ENCODE results near the gene CAPZB.

Gene CAPZB

DNA sequence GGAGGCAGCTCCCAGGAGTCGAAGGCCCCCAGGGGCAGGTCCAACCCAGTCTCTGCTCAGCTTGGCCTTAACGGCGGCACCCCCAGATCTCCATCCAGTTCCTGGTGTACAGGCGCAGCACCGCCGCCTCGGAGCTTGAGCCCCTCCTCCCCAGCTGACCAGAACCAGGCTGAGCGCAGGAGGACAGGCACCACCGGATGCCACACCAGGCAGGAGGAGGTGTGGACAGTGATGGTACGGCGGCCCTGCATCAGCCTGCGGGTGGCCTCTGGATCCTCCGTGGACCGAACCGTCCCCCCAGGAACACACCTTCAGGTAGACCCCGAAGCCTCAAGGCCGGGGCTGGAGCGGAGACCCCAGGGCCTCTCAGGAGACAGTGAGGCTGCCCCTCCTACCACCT, 156.9 kb downstream of the CAPZB start:
- DNase-seq (ENCODE audit: low read depth in 1 of 2, low spot score in 1 of 2): no peak
- no peak overlapping the region for H3K27ac ChIP-seq (replicated peaks)
- TF ChIP-seq, protein P1, sequence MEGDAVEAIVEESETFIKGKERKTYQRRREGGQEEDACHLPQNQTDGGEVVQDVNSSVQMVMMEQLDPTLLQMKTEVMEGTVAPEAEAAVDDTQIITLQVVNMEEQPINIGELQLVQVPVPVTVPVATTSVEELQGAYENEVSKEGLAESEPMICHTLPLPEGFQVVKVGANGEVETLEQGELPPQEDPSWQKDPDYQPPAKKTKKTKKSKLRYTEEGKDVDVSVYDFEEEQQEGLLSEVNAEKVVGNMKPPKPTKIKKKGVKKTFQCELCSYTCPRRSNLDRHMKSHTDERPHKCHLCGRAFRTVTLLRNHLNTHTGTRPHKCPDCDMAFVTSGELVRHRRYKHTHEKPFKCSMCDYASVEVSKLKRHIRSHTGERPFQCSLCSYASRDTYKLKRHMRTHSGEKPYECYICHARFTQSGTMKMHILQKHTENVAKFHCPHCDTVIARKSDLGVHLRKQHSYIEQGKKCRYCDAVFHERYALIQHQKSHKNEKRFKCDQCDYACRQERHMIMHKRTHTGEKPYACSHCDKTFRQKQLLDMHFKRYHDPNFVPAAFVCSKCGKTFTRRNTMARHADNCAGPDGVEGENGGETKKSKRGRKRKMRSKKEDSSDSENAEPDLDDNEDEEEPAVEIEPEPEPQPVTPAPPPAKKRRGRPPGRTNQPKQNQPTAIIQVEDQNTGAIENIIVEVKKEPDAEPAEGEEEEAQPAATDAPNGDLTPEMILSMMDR (IDR thresholded peaks at IDR 0.05; ENCODE audit: insufficient read depth, low read length): no peak
- TF ChIP-seq, protein P2, sequence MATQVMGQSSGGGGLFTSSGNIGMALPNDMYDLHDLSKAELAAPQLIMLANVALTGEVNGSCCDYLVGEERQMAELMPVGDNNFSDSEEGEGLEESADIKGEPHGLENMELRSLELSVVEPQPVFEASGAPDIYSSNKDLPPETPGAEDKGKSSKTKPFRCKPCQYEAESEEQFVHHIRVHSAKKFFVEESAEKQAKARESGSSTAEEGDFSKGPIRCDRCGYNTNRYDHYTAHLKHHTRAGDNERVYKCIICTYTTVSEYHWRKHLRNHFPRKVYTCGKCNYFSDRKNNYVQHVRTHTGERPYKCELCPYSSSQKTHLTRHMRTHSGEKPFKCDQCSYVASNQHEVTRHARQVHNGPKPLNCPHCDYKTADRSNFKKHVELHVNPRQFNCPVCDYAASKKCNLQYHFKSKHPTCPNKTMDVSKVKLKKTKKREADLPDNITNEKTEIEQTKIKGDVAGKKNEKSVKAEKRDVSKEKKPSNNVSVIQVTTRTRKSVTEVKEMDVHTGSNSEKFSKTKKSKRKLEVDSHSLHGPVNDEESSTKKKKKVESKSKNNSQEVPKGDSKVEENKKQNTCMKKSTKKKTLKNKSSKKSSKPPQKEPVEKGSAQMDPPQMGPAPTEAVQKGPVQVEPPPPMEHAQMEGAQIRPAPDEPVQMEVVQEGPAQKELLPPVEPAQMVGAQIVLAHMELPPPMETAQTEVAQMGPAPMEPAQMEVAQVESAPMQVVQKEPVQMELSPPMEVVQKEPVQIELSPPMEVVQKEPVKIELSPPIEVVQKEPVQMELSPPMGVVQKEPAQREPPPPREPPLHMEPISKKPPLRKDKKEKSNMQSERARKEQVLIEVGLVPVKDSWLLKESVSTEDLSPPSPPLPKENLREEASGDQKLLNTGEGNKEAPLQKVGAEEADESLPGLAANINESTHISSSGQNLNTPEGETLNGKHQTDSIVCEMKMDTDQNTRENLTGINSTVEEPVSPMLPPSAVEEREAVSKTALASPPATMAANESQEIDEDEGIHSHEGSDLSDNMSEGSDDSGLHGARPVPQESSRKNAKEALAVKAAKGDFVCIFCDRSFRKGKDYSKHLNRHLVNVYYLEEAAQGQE (IDR thresholded peaks at IDR 0.05; ENCODE audit: insufficient replicate concordance, low read depth): no peak
- no peak for TF ChIP-seq GABPA (IDR thresholded peaks at IDR 0.05; ENCODE audit: low read depth)
- TF ChIP-seq SPI1 (IDR thresholded peaks at IDR 0.05; ENCODE audit: borderline replicate concordance, low read depth): no peak
- no peak for TF ChIP-seq POLR2AphosphoS5 (IDR thresholded peaks at IDR 0.05; ENCODE audit: low read depth)
- no peak overlapping the region for H3K4me3 ChIP-seq (replicated peaks; ENCODE audit: insufficient read depth, low read length)
- no peaks in the 10 kb centered on the region for H3K27me3 ChIP-seq (ENCODE audit: insufficient read depth, poor library complexity, severe bottlenecking)

DNA sequence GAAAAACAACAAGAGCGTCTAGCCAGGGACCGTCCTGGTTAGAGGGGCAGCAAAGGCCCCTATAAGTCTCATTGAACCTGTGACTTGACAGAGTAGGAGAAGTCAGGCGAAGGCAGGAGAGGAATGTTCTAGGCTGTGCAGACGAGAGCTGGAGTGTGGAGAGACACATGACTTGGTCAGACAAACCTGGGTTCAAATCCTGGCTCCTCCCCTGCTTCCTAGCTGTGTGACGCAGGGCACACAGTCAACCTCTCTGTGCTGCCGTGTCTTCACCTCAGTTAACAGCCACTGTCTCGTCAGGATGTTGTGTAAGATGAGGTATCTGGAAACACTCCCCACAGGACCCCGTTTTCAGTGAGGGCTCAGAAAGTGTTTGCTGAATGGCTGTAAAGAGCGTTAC, 157.6 kb downstream of the CAPZB start:
- TF ChIP-seq, protein P1 (IDR thresholded peaks at IDR 0.05; ENCODE audit: insufficient read depth, low read length): no peak
- TF ChIP-seq GABPA (IDR thresholded peaks at IDR 0.05; ENCODE audit: low read depth): no peak
- TF ChIP-seq POLR2AphosphoS5 (IDR thresholded peaks at IDR 0.05; ENCODE audit: low read depth): no peak
- TF ChIP-seq, protein P2 (IDR thresholded peaks at IDR 0.05; ENCODE audit: insufficient replicate concordance, low read depth): no peak
- no peak for TF ChIP-seq SPI1 (IDR thresholded peaks at IDR 0.05; ENCODE audit: borderline replicate concordance, low read depth)

DNA sequence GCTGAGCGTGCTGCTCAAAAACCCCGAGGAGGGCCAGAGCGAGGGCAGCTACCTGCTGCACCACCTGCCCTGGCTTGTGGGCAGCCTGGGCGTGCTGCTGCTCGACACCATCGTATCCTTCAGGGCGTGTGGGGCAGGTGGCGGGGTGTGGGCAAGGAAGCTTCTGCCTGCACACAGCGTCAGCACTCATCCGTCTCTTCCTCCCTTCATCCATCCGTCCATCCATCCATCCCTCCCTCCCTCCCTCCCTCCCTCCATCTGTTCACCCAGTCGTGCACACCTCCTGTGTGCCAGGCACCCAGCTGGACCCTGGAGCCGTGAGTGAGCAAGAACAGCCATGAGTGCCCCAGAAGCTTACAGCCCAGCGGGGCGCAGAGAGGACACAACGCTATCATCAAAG, 158.0 kb downstream of the CAPZB start:
- Histone ChIP-seq H3K27me3 (ENCODE audit: insufficient read depth, poor library complexity, severe bottlenecking) (no peaks in the 10 kb centered on the region), H3K27ac (replicated peaks) (no peak overlapping the region), H3K4me3 (replicated peaks; ENCODE audit: insufficient read depth, low read length) (no peak overlapping the region)
- DNase-seq (ENCODE audit: low read depth in 1 of 2, low spot score in 1 of 2): no peak
- TF ChIP-seq, protein P2 (IDR thresholded peaks at IDR 0.05; ENCODE audit: insufficient replicate concordance, low read depth): no peak
- no peak for TF ChIP-seq GABPA (IDR thresholded peaks at IDR 0.05; ENCODE audit: low read depth)
- TF ChIP-seq POLR2AphosphoS5 (IDR thresholded peaks at IDR 0.05; ENCODE audit: low read depth): no peak
- no peak for TF ChIP-seq SPI1 (IDR thresholded peaks at IDR 0.05; ENCODE audit: borderline replicate concordance, low read depth)
- TF ChIP-seq, protein P1 (IDR thresholded peaks at IDR 0.05; ENCODE audit: insufficient read depth, low read length): no peak

More for the DNA sequence above, 157.6 kb downstream of the CAPZB start:
- no peak overlapping the region for H3K27ac ChIP-seq (replicated peaks)
- no peak for DNase-seq (ENCODE audit: low read depth in 1 of 2, low spot score in 1 of 2)
- no peaks in the 10 kb centered on the region for H3K27me3 ChIP-seq (ENCODE audit: insufficient read depth, poor library complexity, severe bottlenecking)
- H3K4me3 ChIP-seq (replicated peaks; ENCODE audit: insufficient read depth, low read length): no peak overlapping the region
